Measurements from ENCODE around the gene KIF2A. TPM values are rescaled to one million over a fixed set of nuclear protein-coding genes. Genes with fewer than 3 reads are reported as not detected.
A peak's percentile ranks its signal among the peaks of the same experiment; 100 is the strongest.

KIF2A gene
- total and polyA plus RNA-seq, 9 of the 15 experiments (the other 6 are each of a cell fraction or from before 2014, with no cell fraction given) = 42.6 to 126 (median 77.6) TPM

DNA sequence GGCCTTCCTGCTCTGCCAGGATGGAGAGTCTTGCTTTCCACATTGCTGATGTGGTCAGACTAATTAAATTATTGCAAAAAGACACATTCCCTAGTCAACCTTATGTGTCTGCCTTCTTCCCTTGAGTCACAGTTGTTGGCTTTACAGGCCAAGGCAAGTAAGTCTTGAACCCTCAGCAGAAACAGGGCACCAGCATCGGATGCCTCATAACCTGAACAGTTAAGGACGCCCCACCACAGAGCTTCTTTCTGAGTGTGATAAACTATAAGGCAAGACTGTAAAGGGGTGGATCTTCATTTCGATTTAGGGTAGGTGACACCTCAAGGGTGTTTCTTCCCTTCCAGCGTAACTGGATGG lies 670 bp upstream of the KIF2A start (continued):
- TF ChIP-seq, protein P1, sequence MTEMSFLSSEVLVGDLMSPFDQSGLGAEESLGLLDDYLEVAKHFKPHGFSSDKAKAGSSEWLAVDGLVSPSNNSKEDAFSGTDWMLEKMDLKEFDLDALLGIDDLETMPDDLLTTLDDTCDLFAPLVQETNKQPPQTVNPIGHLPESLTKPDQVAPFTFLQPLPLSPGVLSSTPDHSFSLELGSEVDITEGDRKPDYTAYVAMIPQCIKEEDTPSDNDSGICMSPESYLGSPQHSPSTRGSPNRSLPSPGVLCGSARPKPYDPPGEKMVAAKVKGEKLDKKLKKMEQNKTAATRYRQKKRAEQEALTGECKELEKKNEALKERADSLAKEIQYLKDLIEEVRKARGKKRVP (CRISPR knock-in tag; IDR thresholded peaks at IDR 0.05) = no peak
- TF ChIP-seq GATAD2A (IDR thresholded peaks at IDR 0.05) (no peak), L3MBTL2 (IDR thresholded peaks at IDR 0.05) (no peak), SREBF1 (IDR thresholded peaks at IDR 0.05; ENCODE audit: borderline replicate concordance, low read depth, low read length) (no peak), NBN (IDR thresholded peaks at IDR 0.05; ENCODE audit: low read depth) (no peak), ARNT (IDR thresholded peaks at IDR 0.05) (0 out of 4 replicates have a peak, but pooled peaks of 1 of the 2 experiments have one; percentile 49), MAFG (tag; conservative IDR thresholded peaks at IDR 0.05) (peak; percentile 25; the same call in 1 of the 2 replicates), YY1 (IDR thresholded peaks at IDR 0.05; ENCODE audit: borderline replicate concordance in 1 of 3, control insufficient read depth in 1 of 3, extremely low read depth in 1 of 3, insufficient read depth in 3 of 3, insufficient read length in 1 of 3, insufficient replicate concordance in 2 of 3, low read depth in 1 of 3, low read length in 2 of 3) (no peak), KLF13 (tag; IDR thresholded peaks at IDR 0.05; ENCODE audit: borderline replicate concordance, low read depth) (no peak), PTTG1 (tag; IDR thresholded peaks at IDR 0.05; ENCODE audit: low read depth) (0 out of 2 replicates have a peak, but pooled peaks have one; percentile 35), NUFIP1 (IDR thresholded peaks at IDR 0.05; ENCODE audit: partially characterized antibody) (peak; percentile 8), DPF2 (IDR thresholded peaks at IDR 0.05) (0 out of 2 replicates have a peak, but pooled peaks have one; percentile 31), CTBP1 (IDR thresholded peaks at IDR 0.05; ENCODE audit: borderline replicate concordance) (no peak), ZNF79 (CRISPR knock-in tag; IDR thresholded peaks at IDR 0.05; ENCODE audit: low read depth) (no peak), ZNF232 (CRISPR knock-in tag; IDR thresholded peaks at IDR 0.05) (0 out of 2 replicates have a peak, but pooled peaks have one; percentile 31), SUPT5H (IDR thresholded peaks at IDR 0.05) (0 out of 2 replicates have a peak, but pooled peaks have one; percentile 16), MED1 (CRISPR knock-in tag; IDR thresholded peaks at IDR 0.05; ENCODE audit: borderline replicate concordance) (no peak), POLR2AphosphoS2 (IDR thresholded peaks at IDR 0.05; ENCODE audit: low read length) (no peak), SMARCE1 (IDR thresholded peaks at IDR 0.05) (0 out of 2 replicates have a peak, but pooled peaks have one; percentile 18), MTA1 (IDR thresholded peaks at IDR 0.05; ENCODE audit: borderline replicate concordance) (no peak), E2F3 (CRISPR knock-in tag; IDR thresholded peaks at IDR 0.05) (no peak)
- TF ChIP-seq, protein P2, sequence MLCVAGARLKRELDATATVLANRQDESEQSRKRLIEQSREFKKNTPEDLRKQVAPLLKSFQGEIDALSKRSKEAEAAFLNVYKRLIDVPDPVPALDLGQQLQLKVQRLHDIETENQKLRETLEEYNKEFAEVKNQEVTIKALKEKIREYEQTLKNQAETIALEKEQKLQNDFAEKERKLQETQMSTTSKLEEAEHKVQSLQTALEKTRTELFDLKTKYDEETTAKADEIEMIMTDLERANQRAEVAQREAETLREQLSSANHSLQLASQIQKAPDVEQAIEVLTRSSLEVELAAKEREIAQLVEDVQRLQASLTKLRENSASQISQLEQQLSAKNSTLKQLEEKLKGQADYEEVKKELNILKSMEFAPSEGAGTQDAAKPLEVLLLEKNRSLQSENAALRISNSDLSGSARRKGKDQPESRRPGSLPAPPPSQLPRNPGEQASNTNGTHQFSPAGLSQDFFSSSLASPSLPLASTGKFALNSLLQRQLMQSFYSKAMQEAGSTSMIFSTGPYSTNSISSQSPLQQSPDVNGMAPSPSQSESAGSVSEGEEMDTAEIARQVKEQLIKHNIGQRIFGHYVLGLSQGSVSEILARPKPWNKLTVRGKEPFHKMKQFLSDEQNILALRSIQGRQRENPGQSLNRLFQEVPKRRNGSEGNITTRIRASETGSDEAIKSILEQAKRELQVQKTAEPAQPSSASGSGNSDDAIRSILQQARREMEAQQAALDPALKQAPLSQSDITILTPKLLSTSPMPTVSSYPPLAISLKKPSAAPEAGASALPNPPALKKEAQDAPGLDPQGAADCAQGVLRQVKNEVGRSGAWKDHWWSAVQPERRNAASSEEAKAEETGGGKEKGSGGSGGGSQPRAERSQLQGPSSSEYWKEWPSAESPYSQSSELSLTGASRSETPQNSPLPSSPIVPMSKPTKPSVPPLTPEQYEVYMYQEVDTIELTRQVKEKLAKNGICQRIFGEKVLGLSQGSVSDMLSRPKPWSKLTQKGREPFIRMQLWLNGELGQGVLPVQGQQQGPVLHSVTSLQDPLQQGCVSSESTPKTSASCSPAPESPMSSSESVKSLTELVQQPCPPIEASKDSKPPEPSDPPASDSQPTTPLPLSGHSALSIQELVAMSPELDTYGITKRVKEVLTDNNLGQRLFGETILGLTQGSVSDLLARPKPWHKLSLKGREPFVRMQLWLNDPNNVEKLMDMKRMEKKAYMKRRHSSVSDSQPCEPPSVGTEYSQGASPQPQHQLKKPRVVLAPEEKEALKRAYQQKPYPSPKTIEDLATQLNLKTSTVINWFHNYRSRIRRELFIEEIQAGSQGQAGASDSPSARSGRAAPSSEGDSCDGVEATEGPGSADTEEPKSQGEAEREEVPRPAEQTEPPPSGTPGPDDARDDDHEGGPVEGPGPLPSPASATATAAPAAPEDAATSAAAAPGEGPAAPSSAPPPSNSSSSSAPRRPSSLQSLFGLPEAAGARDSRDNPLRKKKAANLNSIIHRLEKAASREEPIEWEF (CRISPR knock-in tag; IDR thresholded peaks at IDR 0.05) = peak; percentile 74; the same call in 1 of the 2 replicates
